HG03571 (cell line): ENCODE data around the gene PKHD1.

Experiments used
- ATAC-seq: cut with Tn5 transposase; IDR thresholded peaks from one replicate; pipeline ENCODE4 v1.9.1; 2021; ENCODE audit not compliant: unreplicated experiment

The PKHD1 gene

DNA sequence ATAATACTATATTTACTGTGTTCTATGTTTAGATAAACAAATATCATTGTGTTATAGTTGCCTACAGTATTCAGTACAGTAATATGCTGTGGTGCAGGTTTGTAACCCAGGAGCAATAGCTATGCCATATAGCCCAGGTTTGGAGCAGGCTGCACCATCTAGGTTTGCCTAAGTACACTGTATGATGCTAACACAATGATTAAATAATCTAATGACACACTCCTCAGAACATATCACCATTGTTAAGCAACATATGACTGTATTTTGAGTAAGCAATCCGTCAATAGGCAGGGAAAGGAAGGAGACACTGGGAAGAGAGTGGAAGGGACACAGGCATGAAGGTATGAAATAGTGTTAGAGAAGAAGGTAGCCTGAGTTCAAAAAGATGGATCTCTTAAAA, 369.9 kb downstream of the PKHD1 start:
- no peak for ATAC-seq

DNA sequence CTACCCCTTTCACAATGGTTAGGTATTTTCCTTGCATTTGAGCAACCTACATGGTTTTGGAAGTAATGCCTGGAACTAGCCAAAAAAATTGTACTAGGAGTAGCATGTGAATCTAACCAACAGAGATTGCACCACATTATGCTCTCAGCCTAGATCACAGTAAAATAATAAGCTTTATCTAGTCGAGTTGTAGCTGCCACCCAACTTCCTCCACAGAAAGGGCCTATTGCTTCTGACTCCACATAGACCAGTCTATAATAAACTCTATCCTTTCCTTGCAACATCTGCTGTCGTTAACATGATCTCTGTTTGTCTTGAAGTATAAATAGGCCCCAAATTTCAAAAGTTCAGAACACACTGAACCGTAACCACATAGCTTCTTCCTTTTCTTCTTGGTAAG, 375.5 kb downstream of the PKHD1 start:
- ATAC-seq: no peak

DNA sequence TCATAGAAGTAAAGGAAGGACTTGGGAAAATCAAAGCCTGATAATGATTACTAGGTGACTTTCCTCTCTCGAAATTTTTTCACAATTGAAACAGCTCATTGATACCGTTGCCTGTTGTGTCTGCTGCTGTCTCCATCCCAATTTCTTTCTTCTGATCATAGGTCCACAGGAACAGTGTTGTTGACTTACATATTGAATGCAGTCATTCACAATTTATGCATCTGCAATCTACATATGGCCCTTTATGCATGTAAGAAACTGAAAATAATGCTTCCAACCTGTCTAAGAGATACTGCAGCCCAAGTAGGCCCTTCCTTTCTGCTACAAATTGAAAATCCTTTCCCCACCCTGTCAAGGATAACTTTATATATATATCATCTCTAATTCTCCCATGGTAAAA, 381.3 kb downstream of the PKHD1 start:
- no peak for ATAC-seq

GRCh38 chr6:51704932-51705540, 382.4 kb downstream of the PKHD1 start:
- ATAC-seq: no peak

- ATAC-seq: no peak
These were observed 384.6 kb downstream of the PKHD1 start for GRCh38 chr6:51702851-51703250.

DNA sequence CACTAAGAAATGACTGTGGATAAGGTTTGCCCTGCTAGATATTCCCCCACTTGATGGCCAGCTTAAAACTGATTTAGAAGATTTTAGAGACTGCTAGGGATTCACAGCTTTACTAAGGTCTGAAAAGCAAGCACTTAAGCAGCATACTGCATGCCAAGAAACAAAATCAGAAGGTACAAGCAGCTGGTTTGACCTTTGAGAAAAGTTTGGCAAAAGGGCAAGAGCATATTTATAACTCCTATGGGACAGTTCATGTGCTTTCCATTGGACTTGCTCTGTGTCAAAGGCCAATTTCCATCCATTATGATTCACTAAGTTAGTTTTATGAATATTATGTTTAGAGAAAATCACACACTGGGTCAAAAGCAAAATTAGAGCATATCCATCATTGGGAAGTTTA, 402.8 kb downstream of the PKHD1 start:
- no peak for ATAC-seq

GRCh38 chr6:51684038-51684437, 403.4 kb downstream of the PKHD1 start:
- ATAC-seq: no peak

GRCh38 chr6:51678905-51679620, 408.4 kb downstream of the PKHD1 start:
- ATAC-seq: peak; percentile 60

DNA sequence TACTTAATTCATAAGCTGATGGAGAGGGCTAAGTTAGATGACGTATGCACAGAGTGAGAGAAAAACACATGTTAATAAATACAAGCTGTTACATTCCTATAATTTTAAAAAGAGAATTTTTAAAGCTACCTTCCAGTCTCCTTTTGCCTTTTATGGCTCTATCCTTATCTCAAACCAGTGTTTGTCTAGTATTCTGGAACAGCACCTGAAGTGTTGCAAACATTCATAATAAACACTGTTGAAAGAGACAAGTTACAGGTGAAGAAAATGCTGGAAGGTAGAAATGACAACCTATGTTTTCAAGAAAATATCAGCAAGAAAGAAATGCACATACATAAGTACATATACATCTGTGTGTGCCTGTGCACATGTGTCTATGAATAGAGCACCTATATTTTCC, 409.1 kb downstream of the PKHD1 start:
- ATAC-seq: no peak

DNA sequence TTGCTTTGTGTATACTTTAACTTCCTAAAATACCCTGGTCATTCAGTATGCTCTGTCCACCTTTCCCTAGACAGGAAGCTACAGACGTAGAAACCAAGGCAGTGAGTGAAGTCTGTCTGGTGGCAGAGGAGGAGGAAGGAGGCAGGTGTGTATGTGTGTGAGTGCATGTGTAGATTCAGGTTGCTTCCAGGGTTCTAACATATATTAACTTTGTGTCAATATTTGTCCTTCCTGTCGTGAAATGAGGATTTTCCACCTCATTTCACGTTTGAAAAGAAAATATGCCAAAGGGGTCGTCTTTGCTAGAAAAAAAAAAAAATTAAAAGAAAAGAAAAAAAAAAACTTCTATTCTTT, 411.5 kb downstream of the PKHD1 start:
- ATAC-seq: no peak

- ATAC-seq: no peak
These were observed 412.1 kb downstream of the PKHD1 start for GRCh38 chr6:51675020-51675921.

- no peak for ATAC-seq
These were observed 423.9 kb downstream of the PKHD1 start for GRCh38 chr6:51663525-51663924.

- ATAC-seq: no peak
These were observed 426.6 kb downstream of the PKHD1 start for GRCh38 chr6:51660767-51661166.

GRCh38 chr6:51657491-51657890, 429.9 kb downstream of the PKHD1 start:
- no peak for ATAC-seq

- no peak for ATAC-seq
These were observed 431.9 kb downstream of the PKHD1 start for GRCh38 chr6:51655517-51655916.

DNA sequence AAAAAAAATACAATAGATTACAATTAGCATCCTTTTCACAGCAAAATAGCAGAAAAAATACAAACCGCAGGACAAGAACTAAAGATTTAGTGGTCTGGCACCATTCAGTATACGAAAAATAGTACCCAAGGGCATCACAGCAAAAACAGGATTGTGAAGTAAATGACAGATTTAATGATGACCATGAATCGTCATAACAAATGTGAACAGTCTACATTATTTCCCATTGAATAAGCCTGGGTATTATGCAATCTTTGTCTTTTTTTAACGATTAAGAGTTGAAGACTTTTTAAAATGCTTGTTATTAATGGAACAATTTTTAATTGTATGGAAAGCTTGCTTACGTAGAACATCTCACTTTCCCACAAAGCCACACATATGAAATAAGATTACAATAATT, 432.8 kb downstream of the PKHD1 start:
- ATAC-seq: no peak

DNA sequence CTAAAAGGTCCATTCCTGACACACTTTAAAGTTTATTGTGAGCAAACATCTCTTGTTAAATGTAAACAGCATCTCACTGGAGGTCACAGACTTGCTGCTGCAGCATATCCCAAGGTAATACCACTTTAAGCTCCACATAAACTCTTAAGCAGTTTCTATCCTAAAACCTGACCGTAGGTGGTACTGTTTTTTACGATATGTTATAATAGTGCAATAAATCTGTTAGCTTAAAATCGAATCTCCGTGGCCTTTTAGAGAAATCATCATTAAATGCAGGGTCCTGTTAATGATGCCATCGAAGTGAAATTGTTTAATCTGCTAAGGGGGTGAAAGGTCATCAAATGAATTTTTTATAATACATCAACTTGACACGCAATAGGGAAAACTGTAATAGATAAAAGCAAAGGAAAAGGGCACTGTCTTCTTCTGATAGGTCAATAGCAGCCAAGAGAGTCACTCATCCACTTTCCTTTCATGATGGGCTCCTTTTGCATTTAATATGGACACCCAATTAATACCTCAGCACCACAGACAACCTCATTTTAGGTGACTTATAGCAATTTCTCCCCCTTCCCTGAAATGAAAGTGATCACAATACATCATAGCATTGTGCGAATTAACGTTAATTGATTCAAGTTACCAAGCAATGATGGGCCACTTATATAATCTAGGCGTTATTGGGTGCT, 436.1 kb downstream of the PKHD1 start:
- no peak for ATAC-seq

DNA sequence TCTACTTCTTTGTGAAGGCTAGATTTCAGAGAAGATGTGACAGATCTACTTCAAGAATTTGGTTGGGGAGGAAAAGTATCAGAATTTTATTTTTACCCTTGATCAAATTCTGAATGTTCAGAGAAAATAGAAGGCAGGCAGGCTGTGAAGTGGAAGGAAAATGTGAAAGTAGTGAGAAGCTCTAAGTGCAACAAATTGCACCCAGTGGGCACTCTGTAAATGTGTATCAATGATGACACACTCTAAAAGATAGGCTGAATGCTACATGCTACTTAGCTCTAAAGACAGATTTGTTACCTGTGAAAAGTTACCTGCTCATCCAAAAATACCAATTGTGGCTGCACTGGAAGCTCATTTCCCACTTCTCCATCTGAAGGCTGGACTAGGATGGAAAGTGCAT, 438.6 kb downstream of the PKHD1 start:
- no peak for ATAC-seq

- no peak for ATAC-seq
These were observed 439.2 kb downstream of the PKHD1 start for GRCh38 chr6:51648236-51648635.

DNA sequence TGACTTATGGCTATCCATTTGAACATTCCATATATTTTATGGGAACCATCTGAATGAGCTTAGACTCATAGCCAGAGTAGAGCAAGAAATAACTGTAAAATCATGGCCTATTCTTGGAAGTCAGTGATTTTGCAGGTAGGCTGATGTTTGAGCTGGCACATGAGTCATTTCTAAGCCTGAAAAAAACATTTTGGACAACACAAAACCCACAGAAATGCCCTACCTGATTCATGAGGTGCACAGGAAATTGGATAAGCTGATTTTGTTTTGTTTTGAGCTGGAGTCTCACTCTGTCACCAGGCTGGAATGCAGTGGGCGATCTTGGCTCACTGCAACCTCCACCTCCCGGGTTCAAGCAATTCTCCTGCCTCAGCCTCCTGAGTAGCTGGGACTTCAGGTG, 443.0 kb downstream of the PKHD1 start:
- no peak for ATAC-seq

DNA sequence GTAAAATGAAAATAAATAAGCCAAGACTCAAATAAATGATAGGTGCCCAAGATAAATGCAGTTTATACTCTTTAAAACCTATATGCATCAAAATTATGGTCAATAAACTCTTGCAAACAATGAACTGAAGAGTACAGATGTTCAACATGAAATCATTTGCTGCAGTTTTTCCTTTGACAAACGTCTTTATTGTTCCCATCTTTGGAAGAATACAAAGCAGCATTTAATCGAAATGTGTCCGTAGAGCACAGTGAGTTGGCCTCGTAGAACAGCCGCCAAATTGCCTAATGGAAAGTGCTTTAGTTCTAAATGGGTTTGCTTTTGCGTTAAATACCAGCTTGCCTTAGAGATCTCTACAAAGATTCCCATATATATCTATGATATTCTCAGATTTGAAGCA, 447.4 kb downstream of the PKHD1 start:
- no peak for ATAC-seq
